OCI-LY7 (cell line): Measurements from ENCODE around the gene LYSMD2. TPM values are rescaled to one million over a fixed set of nuclear protein-coding genes. Genes with fewer than 3 reads are reported as not detected.

ENCODE experiments used
- BruUV-seq: library from RNA; stranded (reverse); fragments of 400-500 nt; replicated peaks from 2 replicates; lab custom pipeline; 2021; lab: Mats Ljungman, UMichigan
- CTCF ChIA-PET: fragments of 300-600 bp; sonication (Branson Sonifier 250); formaldehyde crosslinking; loops from one replicate; lab custom pipeline; 2022; ENCODE audit warnings: antibody characterized with exemption; ENCODE audit not compliant: unreplicated experiment; lab: Charles Lee
- POLR2A ChIA-PET: fragments of 300-600 bp; sonication (Branson Sonifier 250); formaldehyde crosslinking; loops from one replicate; lab custom pipeline; 2022; ENCODE audit warnings: antibody characterized with exemption; lab: Charles Lee
- DNase-seq: peaks from one replicate; pipeline ENCODE4 v3.0.0-alpha.2; 2015; ENCODE audit warnings: low spot score
- H2AFZ ChIP-seq: fragments of 200-600 bp; sonication (generic), shearing (Covaris generic); 2 replicates; pipeline ENCODE4 v1.6.1; 2014; ENCODE audit warnings: mild to moderate bottlenecking, antibody characterized with exemption, low read length, moderate library complexity
- H3K27ac ChIP-seq: fragments of 200-600 bp; sonication (generic); 2 replicates; pipeline ENCODE4 v1.5.1; 2014; ENCODE audit warnings: mixed run types, low read depth, mild to moderate bottlenecking, moderate library complexity, low read length, inconsistent platforms; ENCODE audit not compliant: poor library complexity, severe bottlenecking
- H3K36me3 ChIP-seq: fragments of 200-600 bp; sonication (generic); 2 replicates; pipeline ENCODE4 v1.6.1; 2014; ENCODE audit warnings: mild to moderate bottlenecking, antibody characterized with exemption, low read length, moderate library complexity, mixed read lengths; ENCODE audit not compliant: insufficient read depth
- H3K4me1 ChIP-seq: fragments of 200-600 bp; sonication (generic); 2 replicates; pipeline ENCODE4 v1.5.1; 2014; ENCODE audit warnings: mild to moderate bottlenecking, low read length; ENCODE audit not compliant: insufficient read depth, poor library complexity, severe bottlenecking
- H3K4me2 ChIP-seq: fragments of 200-600 bp; sonication (generic); 2 replicates; pipeline ENCODE4 v1.6.1; 2014; ENCODE audit warnings: mild to moderate bottlenecking, low read length
- H3K4me3 ChIP-seq: fragments of 200-600 bp; sonication (generic); 2 replicates; pipeline ENCODE4 v1.5.1; 2014; ENCODE audit warnings: mild to moderate bottlenecking, low read depth, low read length; ENCODE audit not compliant: poor library complexity, severe bottlenecking
- H3K79me2 ChIP-seq: fragments of 200-600 bp; sonication (generic); 2 replicates; pipeline ENCODE4 v1.6.1; 2016; ENCODE audit warnings: low read depth, mild to moderate bottlenecking, low read length, moderate library complexity, mixed read lengths; ENCODE audit not compliant: insufficient read depth
- H3K9me2 ChIP-seq: fragments of 200-600 bp; sonication (generic); 2 replicates; pipeline ENCODE4 v1.6.1; 2016; ENCODE audit warnings: mild to moderate bottlenecking, low read length, mixed read lengths; ENCODE audit not compliant: insufficient read depth
- H3K9me3 ChIP-seq: fragments of 200-600 bp; sonication (generic); 2 replicates; pipeline ENCODE4 v1.6.1; 2014; ENCODE audit warnings: mild to moderate bottlenecking, mixed run types, low read length, mixed read lengths
- H4K20me1 ChIP-seq: fragments of 200-600 bp; sonication (generic); 2 replicates; pipeline ENCODE4 v1.6.1; 2014; ENCODE audit warnings: mild to moderate bottlenecking, antibody characterized with exemption, low read length, moderate library complexity, mixed read lengths; ENCODE audit not compliant: insufficient read depth
- CTCF ChIP-seq: fragments of 200-600 bp; sonication (generic); conservative IDR thresholded peaks from 2 replicates; pipeline ENCODE4 v1.5.1; 2014; ENCODE audit warnings: mild to moderate bottlenecking, antibody characterized with exemption, low read length, moderate library complexity, mixed read lengths
- EZH2phosphoT487 ChIP-seq: fragments of 200-600 bp; sonication (generic); IDR thresholded peaks from 2 replicates; pipeline ENCODE4 v1.6.1; 2018; ENCODE audit warnings: low read depth, borderline replicate concordance, mild to moderate bottlenecking, mixed run types, antibody characterized with exemption, low read length, moderate library complexity, mixed read lengths
- intact Hi-C: fragments of 100-400 bp; cut with micrococcal nuclease; formaldehyde crosslinking; loops from one replicate; pipeline ENCODE4 v1.10.0; 2022; ENCODE audit not compliant: unreplicated experiment
- total RNA-seq, 2 experiments: library from RNA; depleted of rRNA in 1 of 2; stranded (reverse); fragments of >200 nt in 1 of 2; shearing (Covaris generic) in 1 of 2; gene quantifications; 2 replicates each; pipeline ENCODE4 v1.2.3, GENCODE V29; 2014 to 2022

Gene LYSMD2
- total RNA-seq, 2 experiments from 2014 or later = 0.89 TPM; not detected in 1

- intact Hi-C loops = no loop called here
- ChIA-PET POLR2A (interaction anchor here (0.6 kb wide), 1 partner anchor 1117 kb away, joined by 3 read pairs; no protein-coding TSS in a partner anchor), CTCF (no interaction called here)
- TF ChIP-seq EZH2phosphoT487 (no peak), CTCF (no peak)
- no peak overlapping the region for H3K4me2 ChIP-seq
- no TSS peak for BruUV-seq
- H3K79me2 ChIP-seq = no peaks in the 10 kb centered on the region
- no peak for DNase-seq
- no peaks in the 10 kb centered on the region for H3K9me2 ChIP-seq
- H2AFZ ChIP-seq = no peak overlapping the region
- H3K4me1 ChIP-seq = no peaks in the 10 kb centered on the region
- H3K27ac ChIP-seq = no peak overlapping the region
- no peaks in the 10 kb centered on the region for H3K9me3 ChIP-seq
- H3K36me3 ChIP-seq = no peaks in the 10 kb centered on the region
- no peak overlapping the region for H3K4me3 ChIP-seq
- no peaks in the 10 kb centered on the region for H4K20me1 ChIP-seq
Measured at GRCh38 chr15:51677021-51677420, 60.4 kb downstream of the LYSMD2 start.

- TF ChIP-seq CTCF (no peak), EZH2phosphoT487 (no peak)
- DNase-seq = no peak
- no peaks in the 10 kb centered on the region for H4K20me1 ChIP-seq
- intact Hi-C loops = loop anchor here (2.0 kb wide), 1 partner anchor 20 kb away; no protein-coding TSS in a partner anchor
- no peaks in the 10 kb centered on the region for H3K79me2 ChIP-seq
- ChIA-PET POLR2A (no interaction called here), CTCF (no interaction called here)
- H3K27ac ChIP-seq = no peak overlapping the region
- no peak overlapping the region for H2AFZ ChIP-seq
- H3K4me2 ChIP-seq = no peak overlapping the region
- no peaks in the 10 kb centered on the region for H3K36me3 ChIP-seq
- H3K4me1 ChIP-seq = no peaks in the 10 kb centered on the region
- H3K4me3 ChIP-seq = no peak overlapping the region
- no peaks in the 10 kb centered on the region for H3K9me2 ChIP-seq
- no peaks in the 10 kb centered on the region for H3K9me3 ChIP-seq
- BruUV-seq = no TSS peak
Measured at GRCh38 chr15:51675234-51675633, 62.2 kb downstream of the LYSMD2 start.

Other genes starting within 250 kb of the LYSMD2 start
- gene DMXL2, start 114.9 kb downstream of the LYSMD2 start, total RNA-seq (2014; rRNA removed; shearing (Covaris generic)) = 0.33 and 0.47 TPM in 2 replicates
- gene DMXL2, start 114.9 kb downstream of the LYSMD2 start, total RNA-seq (2022) = 0.32 and 0.35 TPM in 2 replicates
- gene SCG3, start 56.2 kb downstream of the LYSMD2 start, total RNA-seq (2014; rRNA removed; shearing (Covaris generic)) = not detected in 2 replicates
- not detected in 2 replicates for gene SCG3, start 56.2 kb downstream of the LYSMD2 start, total RNA-seq (2022)
- not detected in 2 replicates for gene TMOD2, start 13.9 kb upstream of the LYSMD2 start, total RNA-seq (2014; rRNA removed; shearing (Covaris generic))
- 0.11 and 0.44 TPM in 2 replicates for gene TMOD2, start 13.9 kb upstream of the LYSMD2 start, total RNA-seq (2022)
- gene TMOD3, start 92.0 kb upstream of the LYSMD2 start, total RNA-seq (2014; rRNA removed; shearing (Covaris generic)) = 17.4 and 31.5 TPM in 2 replicates
- gene TMOD3, start 92.0 kb upstream of the LYSMD2 start, total RNA-seq (2022) = 30.5 and 31.5 TPM in 2 replicates
- gene LEO1, start 234.1 kb upstream of the LYSMD2 start, total RNA-seq (2014; rRNA removed; shearing (Covaris generic)) = 22.0 and 43.0 TPM in 2 replicates
- gene LEO1, start 234.1 kb upstream of the LYSMD2 start, total RNA-seq (2022) = 27.8 and 34.4 TPM in 2 replicates